Measurements from ENCODE around the gene WDR47. TPM values are rescaled to one million over a fixed set of nuclear protein-coding genes. Genes with fewer than 3 reads are reported as not detected.
"Not testable (repeated sequence)": the region's sequence is repeated elsewhere in the genome, so short reads cannot be mapped to it uniquely, and the experiment has no call there.

The WDR47 gene
- total RNA-seq, 1 donor from 2014 or later = 22.7 TPM

- DNase-seq = no peak
Observed at GRCh38 chr1:109050228-109050995, 8.5 kb upstream of the WDR47 start.

- no peak for DNase-seq
Observed at GRCh38 chr1:109048335-109048734, 6.4 kb upstream of the WDR47 start.

- DNase-seq = no peak
Observed at GRCh38 chr1:109047339-109047738, 5.4 kb upstream of the WDR47 start.

GRCh38 chr1:109046671-109047070 is 4.8 kb upstream of the WDR47 start:
- no peak for DNase-seq

GRCh38 chr1:109045595-109045994 is 3.7 kb upstream of the WDR47 start:
- DNase-seq = no peak

GRCh38 chr1:109040989-109041620 is 797 bp downstream of the WDR47 start:
- peak; percentile 55 for DNase-seq

- DNase-seq = no peak
Observed at GRCh38 chr1:109040627-109040988, 1.3 kb downstream of the WDR47 start.

GRCh38 chr1:109034382-109034781 is 7.5 kb downstream of the WDR47 start:
- no peak for DNase-seq

GRCh38 chr1:109029493-109029892 is 12.4 kb downstream of the WDR47 start:
- not testable (repeated sequence) for DNase-seq

- DNase-seq = no peak
Observed at GRCh38 chr1:109027841-109028240, 14.1 kb downstream of the WDR47 start.

GRCh38 chr1:109025694-109026093 is 16.2 kb downstream of the WDR47 start:
- no peak for DNase-seq

- DNase-seq = no peak
Observed at GRCh38 chr1:109024646-109025045, 17.3 kb downstream of the WDR47 start.

GRCh38 chr1:109020693-109021257 is 21.1 kb downstream of the WDR47 start:
- no peak for DNase-seq

- DNase-seq = not testable (repeated sequence)
Observed at GRCh38 chr1:109017719-109018118, 24.2 kb downstream of the WDR47 start.

- DNase-seq = no peak
Observed at GRCh38 chr1:109017134-109017533, 24.8 kb downstream of the WDR47 start.

GRCh38 chr1:109011335-109011734 is 30.6 kb downstream of the WDR47 start:
- DNase-seq = peak; percentile 7

GRCh38 chr1:108996622-108997021 is 45.3 kb downstream of the WDR47 start:
- DNase-seq = not testable (repeated sequence)

- DNase-seq = no peak
Observed at GRCh38 chr1:108983114-108983513, 58.8 kb downstream of the WDR47 start.

GRCh38 chr1:108976658-108977057 is 65.2 kb downstream of the WDR47 start:
- no peak for DNase-seq

GRCh38 chr1:108972951-108973350 is 69.0 kb downstream of the WDR47 start:
- no peak for DNase-seq

GRCh38 chr1:108969346-108969745 is 72.6 kb downstream of the WDR47 start:
- no peak for DNase-seq

- peak; percentile 96 for DNase-seq
Observed at GRCh38 chr1:108963052-108963686, 78.7 kb downstream of the WDR47 start, which contains the start of gene CLCC1. CLCC1 (minus strand) TSS chr1:108963484; CDS start chr1:108950437, 13,047 bp downstream.

- DNase-seq = no peak
Observed at GRCh38 chr1:108962681-108963051, 79.2 kb downstream of the WDR47 start.

All from tongue (tissue), 2 donors.